Calu3 (cell line): ENCODE data around the gene CPAMD8. TPM values are rescaled to one million over a fixed set of nuclear protein-coding genes. Genes with fewer than 3 reads are reported as not detected.
"Not testable (repeated sequence)": the region's sequence is repeated elsewhere in the genome, so short reads cannot be mapped to it uniquely, and the experiment has no call there.

ENCODE experiments used
- BruUV-seq: library from RNA; stranded (reverse); fragments of 400-500 nt; replicated peaks from 2 replicates; lab custom pipeline; 2021; lab: Mats Ljungman, UMichigan
- CTCF ChIA-PET: fragments of 300-600 bp; sonication (Branson Sonifier 250); formaldehyde crosslinking; loops from one replicate; lab custom pipeline; 2022; ENCODE audit warnings: antibody characterized with exemption; lab: Charles Lee
- DNase-seq: peaks from one replicate; pipeline ENCODE4 v3.0.0; 2022
- H3K27ac Mint-ChIP-seq: one replicate; pipeline ENCODE4 v1.8.0; 2022; ENCODE audit warnings: mixed read lengths; ENCODE audit not compliant: unreplicated experiment
- H3K27me3 Mint-ChIP-seq: one replicate; pipeline ENCODE4 v1.8.0; 2022; ENCODE audit warnings: mixed read lengths; ENCODE audit not compliant: unreplicated experiment
- H3K36me3 Mint-ChIP-seq: one replicate; pipeline ENCODE4 v1.8.0; 2022; ENCODE audit warnings: mild to moderate bottlenecking, moderate library complexity, mixed read lengths; ENCODE audit not compliant: insufficient read depth, unreplicated experiment
- H3K4me1 Mint-ChIP-seq: one replicate; pipeline ENCODE4 v1.8.0; 2022; ENCODE audit warnings: mild to moderate bottlenecking, low read depth, mixed read lengths; ENCODE audit not compliant: unreplicated experiment
- H3K4me3 Mint-ChIP-seq: one replicate; pipeline ENCODE4 v1.8.0; 2022; ENCODE audit warnings: mild to moderate bottlenecking, low read depth, moderate library complexity, mixed read lengths; ENCODE audit not compliant: unreplicated experiment
- H3K9me3 Mint-ChIP-seq: one replicate; pipeline ENCODE4 v1.8.0; 2022; ENCODE audit warnings: low read depth, mixed read lengths; ENCODE audit not compliant: unreplicated experiment
- CTCF ChIP-seq: fragments of 200-600 bp; IDR thresholded peaks from one replicate; pipeline ENCODE4 v1.8.0; 2022; ENCODE audit warnings: antibody characterized with exemption; ENCODE audit not compliant: unreplicated experiment
- intact Hi-C: fragments of 100-400 bp; cut with micrococcal nuclease; formaldehyde crosslinking; loops from one replicate; pipeline ENCODE4 v1.10.0; 2022; ENCODE audit not compliant: unreplicated experiment
- total RNA-seq: library from RNA; stranded (reverse); gene quantifications from 2 replicates; pipeline ENCODE4 v1.2.3, GENCODE V29; 2022

Gene CPAMD8
- total RNA-seq, 1 experiment from 2014 or later: 5.8 TPM

GRCh38 chr19:16985403-16985802, 41.2 kb downstream of the CPAMD8 start:
- H3K4me1 Mint-ChIP-seq: no peaks in the 10 kb centered on the region
- no TSS peak for BruUV-seq

GRCh38 chr19:16982586-16982985, 44.0 kb downstream of the CPAMD8 start:
- Mint-ChIP-seq H3K27me3 (peaks cover 46% of the 10 kb centered on the region), H3K9me3 (peaks cover 15% of the 10 kb centered on the region)
- H3K27ac Mint-ChIP-seq, DNase-seq, H3K4me3 Mint-ChIP-seq, H3K4me1 Mint-ChIP-seq, CTCF ChIA-PET, intact Hi-C loops, H3K36me3 Mint-ChIP-seq, BruUV-seq: not testable (repeated sequence)

More at GRCh38 chr19:16985403-16985802, 41.2 kb downstream of the CPAMD8 start:
- no peak for DNase-seq
- intact Hi-C loops: no loop called here
- H3K9me3 Mint-ChIP-seq: peaks cover 5% of the 10 kb centered on the region
- no peak overlapping the region for H3K27ac Mint-ChIP-seq
- H3K27me3 Mint-ChIP-seq: peaks cover 19% of the 10 kb centered on the region
- CTCF ChIA-PET: no interaction called here
- no peaks in the 10 kb centered on the region for H3K36me3 Mint-ChIP-seq
- no peak overlapping the region for H3K4me3 Mint-ChIP-seq
- no peak for TF ChIP-seq CTCF

- intact Hi-C loops: no loop called here
- BruUV-seq: no TSS peak
- H3K9me3 Mint-ChIP-seq: peaks cover 13% of the 10 kb centered on the region
Measured at GRCh38 chr19:16978839-16979802, 47.5 kb downstream of the CPAMD8 start.

GRCh38 chr19:16978156-16978555, 48.5 kb downstream of the CPAMD8 start:
- no peak for TF ChIP-seq CTCF
- H3K27me3 Mint-ChIP-seq: peaks cover 31% of the 10 kb centered on the region
- no TSS peak for BruUV-seq
- no peaks in the 10 kb centered on the region for H3K4me1 Mint-ChIP-seq
- no peak overlapping the region for H3K27ac Mint-ChIP-seq
- CTCF ChIA-PET: no interaction called here
- H3K9me3 Mint-ChIP-seq: peaks cover 10% of the 10 kb centered on the region
- DNase-seq: no peak
- no peaks in the 10 kb centered on the region for H3K36me3 Mint-ChIP-seq
- intact Hi-C loops: no loop called here
- no peak overlapping the region for H3K4me3 Mint-ChIP-seq

More at GRCh38 chr19:16978839-16979802, 47.5 kb downstream of the CPAMD8 start:
- Mint-ChIP-seq H3K4me3 (no peak overlapping the region), H3K36me3 (no peaks in the 10 kb centered on the region), H3K27me3 (peaks cover 31% of the 10 kb centered on the region), H3K27ac (no peak overlapping the region), H3K4me1 (no peaks in the 10 kb centered on the region)
- no peak for TF ChIP-seq CTCF
- CTCF ChIA-PET: no interaction called here
- no peak for DNase-seq
